ENCODE measurements around the gene PYDC1.

The PYDC1 gene

GRCh38 chr16:31229501-31229900 lies 12.6 kb upstream of the PYDC1 start:
- TF ChIP-seq CTCF (IDR thresholded peaks at IDR 0.05), result no peak

- no peak for TF ChIP-seq CTCF (IDR thresholded peaks at IDR 0.05)
Measured at GRCh38 chr16:31228206-31228605, 11.3 kb upstream of the PYDC1 start.

- TF ChIP-seq CTCF (IDR thresholded peaks at IDR 0.05), result no peak
Measured at GRCh38 chr16:31225193-31225592, 8.3 kb upstream of the PYDC1 start.

- TF ChIP-seq CTCF (IDR thresholded peaks at IDR 0.05), result no peak
Measured at GRCh38 chr16:31224092-31224955, 7.4 kb upstream of the PYDC1 start.

GRCh38 chr16:31223044-31223443 lies 6.1 kb upstream of the PYDC1 start:
- TF ChIP-seq CTCF (IDR thresholded peaks at IDR 0.05), result no peak

GRCh38 chr16:31221357-31222160 lies 4.6 kb upstream of the PYDC1 start:
- no peak for TF ChIP-seq CTCF (IDR thresholded peaks at IDR 0.05)

- no peak for TF ChIP-seq CTCF (IDR thresholded peaks at IDR 0.05)
Measured at GRCh38 chr16:31219154-31219741, 2.3 kb upstream of the PYDC1 start.

All from LNCAP (cell line).